ENCODE results near the gene TCFL5.

DNA sequence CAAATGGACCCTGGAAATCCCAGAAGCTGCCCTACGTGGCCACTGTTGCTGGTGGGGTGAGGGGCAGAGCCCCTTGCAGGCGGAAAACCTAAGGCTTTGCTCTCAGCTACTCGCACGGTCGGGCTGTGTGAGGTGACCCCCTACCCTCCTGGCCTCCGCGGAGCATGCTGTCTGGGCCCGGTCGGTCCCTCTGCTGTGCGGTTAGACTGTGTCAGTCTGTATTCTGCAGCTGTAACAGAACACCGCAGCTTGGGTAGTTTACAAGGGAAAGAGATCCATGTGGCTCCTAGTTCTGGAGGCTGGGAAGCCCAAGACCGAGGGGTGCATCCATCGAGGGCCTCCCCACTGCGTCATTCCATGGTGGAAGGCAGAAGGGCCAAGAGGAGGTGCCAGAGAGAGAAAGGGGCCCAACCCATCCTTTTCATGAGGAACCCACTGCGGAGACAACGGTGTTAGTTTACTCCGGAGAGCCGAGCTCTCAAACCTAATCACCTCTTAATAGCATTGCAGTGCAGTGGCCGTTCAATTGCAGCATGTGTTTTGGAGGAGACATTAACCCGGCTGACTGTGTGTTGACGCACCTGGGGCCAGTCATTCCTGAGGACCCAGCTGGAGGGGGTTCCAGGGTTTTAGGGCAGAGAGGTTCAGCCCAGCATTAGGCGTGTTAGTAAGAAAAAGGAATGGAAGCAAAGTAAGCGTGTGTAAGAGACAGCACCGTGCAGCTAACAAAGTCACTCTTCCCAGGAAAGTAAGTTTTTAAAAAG, 26.5 kb downstream of the TCFL5 start:
- TF ChIP-seq, protein P1, sequence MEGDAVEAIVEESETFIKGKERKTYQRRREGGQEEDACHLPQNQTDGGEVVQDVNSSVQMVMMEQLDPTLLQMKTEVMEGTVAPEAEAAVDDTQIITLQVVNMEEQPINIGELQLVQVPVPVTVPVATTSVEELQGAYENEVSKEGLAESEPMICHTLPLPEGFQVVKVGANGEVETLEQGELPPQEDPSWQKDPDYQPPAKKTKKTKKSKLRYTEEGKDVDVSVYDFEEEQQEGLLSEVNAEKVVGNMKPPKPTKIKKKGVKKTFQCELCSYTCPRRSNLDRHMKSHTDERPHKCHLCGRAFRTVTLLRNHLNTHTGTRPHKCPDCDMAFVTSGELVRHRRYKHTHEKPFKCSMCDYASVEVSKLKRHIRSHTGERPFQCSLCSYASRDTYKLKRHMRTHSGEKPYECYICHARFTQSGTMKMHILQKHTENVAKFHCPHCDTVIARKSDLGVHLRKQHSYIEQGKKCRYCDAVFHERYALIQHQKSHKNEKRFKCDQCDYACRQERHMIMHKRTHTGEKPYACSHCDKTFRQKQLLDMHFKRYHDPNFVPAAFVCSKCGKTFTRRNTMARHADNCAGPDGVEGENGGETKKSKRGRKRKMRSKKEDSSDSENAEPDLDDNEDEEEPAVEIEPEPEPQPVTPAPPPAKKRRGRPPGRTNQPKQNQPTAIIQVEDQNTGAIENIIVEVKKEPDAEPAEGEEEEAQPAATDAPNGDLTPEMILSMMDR (IDR thresholded peaks at IDR 0.05) = no peak
- no peak for TF ChIP-seq POLR2A (IDR thresholded peaks at IDR 0.05)
